Glutamatergic neuron (in vitro differentiated cells): ENCODE data around the gene DHX32. TPM values are rescaled to one million over a fixed set of nuclear protein-coding genes. Genes with fewer than 3 reads are reported as not detected.

ENCODE experiments used
- DNase-seq: peaks from one replicate; pipeline ENCODE4 v3.0.0; 2022
- H3K27ac Mint-ChIP-seq: one replicate; pipeline ENCODE4 v1.8.0; 2020; ENCODE audit warnings: mild to moderate bottlenecking, mixed read lengths, inconsistent platforms; ENCODE audit not compliant: unreplicated experiment
- H3K27me3 Mint-ChIP-seq: one replicate; pipeline ENCODE4 v1.8.0; 2020; ENCODE audit warnings: mild to moderate bottlenecking, moderate library complexity, mixed read lengths, inconsistent platforms; ENCODE audit not compliant: unreplicated experiment
- H3K36me3 Mint-ChIP-seq: one replicate; pipeline ENCODE4 v1.8.0; 2020; ENCODE audit warnings: mild to moderate bottlenecking, mixed read lengths, inconsistent platforms; ENCODE audit not compliant: unreplicated experiment
- H3K4me1 Mint-ChIP-seq: one replicate; pipeline ENCODE4 v1.8.0; 2020; ENCODE audit warnings: mild to moderate bottlenecking, low read depth, mixed read lengths, inconsistent platforms; ENCODE audit not compliant: unreplicated experiment
- H3K4me3 Mint-ChIP-seq: one replicate; pipeline ENCODE4 v1.8.0; 2020; ENCODE audit warnings: mild to moderate bottlenecking, mixed read lengths, inconsistent platforms; ENCODE audit not compliant: unreplicated experiment
- H3K9me3 Mint-ChIP-seq: one replicate; pipeline ENCODE4 v1.8.0; 2020; ENCODE audit warnings: mild to moderate bottlenecking, moderate library complexity, mixed read lengths, inconsistent platforms; ENCODE audit not compliant: unreplicated experiment
- total RNA-seq: library from RNA; stranded (reverse); fragmentation: NEBNext Ultra II Directional; extraction: Animal tissue kit (Norgen Biotek cat#: 25700); gene quantifications from one replicate; pipeline ENCODE4 v1.2.1, GENCODE V29; 2021; ENCODE audit not compliant: unreplicated experiment
- TF ChIP-seq, protein P1 (sequence below): fragments of 200-600 bp; sonication (generic); IDR thresholded peaks from one replicate; pipeline ENCODE4 v1.5.0; 2021; ENCODE audit not compliant: partially characterized antibody, unreplicated experiment

Gene DHX32
- total RNA-seq, 1 donor from 2014 or later = 11.3 TPM

DNA sequence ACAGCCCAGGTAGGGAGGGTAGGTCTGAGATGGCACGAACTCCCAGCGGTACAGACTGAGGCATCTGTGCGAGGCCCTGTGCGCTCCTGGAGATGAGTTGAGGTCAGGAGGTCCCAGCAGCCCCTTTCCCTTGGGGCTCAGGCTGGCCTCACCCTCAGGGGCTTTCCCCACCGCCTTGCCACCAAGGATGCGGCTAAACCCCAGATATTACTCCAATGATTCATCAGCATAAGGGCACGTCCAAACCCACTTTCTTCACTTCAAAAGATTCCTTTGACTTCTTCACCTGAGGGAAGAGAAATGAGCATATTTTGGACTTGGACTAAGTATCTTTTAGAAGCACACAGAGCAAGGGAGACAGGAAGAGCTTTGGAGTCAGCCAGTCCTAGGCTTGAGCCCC, 78.4 kb downstream of the DHX32 start:
- no peak for DNase-seq
- Mint-ChIP-seq H3K4me3 (no peak overlapping the region), H3K4me1 (peaks cover 5% of the 10 kb centered on the region), H3K9me3 (no peaks in the 10 kb centered on the region), H3K27me3 (peaks cover 1% of the 10 kb centered on the region), H3K36me3 (peaks cover 11% of the 10 kb centered on the region), H3K27ac (no peak overlapping the region)
- TF ChIP-seq, protein P1, sequence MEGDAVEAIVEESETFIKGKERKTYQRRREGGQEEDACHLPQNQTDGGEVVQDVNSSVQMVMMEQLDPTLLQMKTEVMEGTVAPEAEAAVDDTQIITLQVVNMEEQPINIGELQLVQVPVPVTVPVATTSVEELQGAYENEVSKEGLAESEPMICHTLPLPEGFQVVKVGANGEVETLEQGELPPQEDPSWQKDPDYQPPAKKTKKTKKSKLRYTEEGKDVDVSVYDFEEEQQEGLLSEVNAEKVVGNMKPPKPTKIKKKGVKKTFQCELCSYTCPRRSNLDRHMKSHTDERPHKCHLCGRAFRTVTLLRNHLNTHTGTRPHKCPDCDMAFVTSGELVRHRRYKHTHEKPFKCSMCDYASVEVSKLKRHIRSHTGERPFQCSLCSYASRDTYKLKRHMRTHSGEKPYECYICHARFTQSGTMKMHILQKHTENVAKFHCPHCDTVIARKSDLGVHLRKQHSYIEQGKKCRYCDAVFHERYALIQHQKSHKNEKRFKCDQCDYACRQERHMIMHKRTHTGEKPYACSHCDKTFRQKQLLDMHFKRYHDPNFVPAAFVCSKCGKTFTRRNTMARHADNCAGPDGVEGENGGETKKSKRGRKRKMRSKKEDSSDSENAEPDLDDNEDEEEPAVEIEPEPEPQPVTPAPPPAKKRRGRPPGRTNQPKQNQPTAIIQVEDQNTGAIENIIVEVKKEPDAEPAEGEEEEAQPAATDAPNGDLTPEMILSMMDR = no peak

DNA sequence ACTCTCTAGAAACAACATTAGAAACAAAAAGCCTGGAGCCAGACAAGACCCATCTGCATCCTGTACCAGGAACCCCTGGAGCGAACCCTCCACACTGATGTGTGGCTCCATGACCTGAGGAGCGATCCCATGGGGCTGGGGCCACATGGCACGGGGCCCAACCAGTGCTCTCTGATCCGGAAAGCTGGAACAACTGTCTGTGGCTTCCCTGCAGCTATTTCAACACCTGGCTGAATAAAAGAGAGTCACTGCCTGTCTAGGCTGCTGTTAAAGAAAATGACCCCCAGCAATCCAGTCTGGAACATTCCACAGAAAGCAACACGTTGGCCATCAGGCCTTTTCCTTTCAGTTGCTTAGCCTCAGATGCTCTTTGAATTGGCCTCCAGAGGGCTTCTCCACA, 79.0 kb downstream of the DHX32 start:
- H3K27ac Mint-ChIP-seq = no peak overlapping the region
- peaks cover 11% of the 10 kb centered on the region for H3K36me3 Mint-ChIP-seq
- TF ChIP-seq, protein P1 = no peak

DNA sequence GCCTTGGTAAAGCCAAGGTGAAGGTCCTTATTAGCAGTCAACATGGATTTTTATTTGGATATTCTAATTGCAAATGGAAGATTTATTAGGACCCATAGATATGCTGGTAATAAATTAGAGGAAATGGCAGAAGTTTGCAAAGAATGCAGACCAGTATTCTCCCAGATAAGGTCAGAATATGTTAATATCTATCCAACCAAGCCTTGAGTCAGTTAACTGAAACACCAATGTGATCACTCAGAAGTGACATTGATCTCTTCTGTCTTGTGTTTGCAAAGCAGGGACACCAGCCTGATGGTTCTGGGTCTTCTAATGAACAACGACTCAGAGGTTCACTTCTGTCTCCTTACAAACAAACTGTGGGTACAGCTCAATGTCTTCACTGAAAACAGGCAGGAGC, 79.5 kb downstream of the DHX32 start:
- Mint-ChIP-seq H3K27ac (no peak overlapping the region), H3K4me3 (no peak overlapping the region), H3K27me3 (peaks cover 1% of the 10 kb centered on the region), H3K4me1 (peaks cover 11% of the 10 kb centered on the region), H3K36me3 (peaks cover 11% of the 10 kb centered on the region), H3K9me3 (no peaks in the 10 kb centered on the region)
- no peak for DNase-seq
- TF ChIP-seq, protein P1 = no peak

More for the DNA sequence above, 79.0 kb downstream of the DHX32 start:
- H3K4me1 Mint-ChIP-seq = peaks cover 8% of the 10 kb centered on the region
- H3K4me3 Mint-ChIP-seq = no peak overlapping the region
- H3K9me3 Mint-ChIP-seq = no peaks in the 10 kb centered on the region
- H3K27me3 Mint-ChIP-seq = peaks cover 1% of the 10 kb centered on the region
- no peak for DNase-seq

DNA sequence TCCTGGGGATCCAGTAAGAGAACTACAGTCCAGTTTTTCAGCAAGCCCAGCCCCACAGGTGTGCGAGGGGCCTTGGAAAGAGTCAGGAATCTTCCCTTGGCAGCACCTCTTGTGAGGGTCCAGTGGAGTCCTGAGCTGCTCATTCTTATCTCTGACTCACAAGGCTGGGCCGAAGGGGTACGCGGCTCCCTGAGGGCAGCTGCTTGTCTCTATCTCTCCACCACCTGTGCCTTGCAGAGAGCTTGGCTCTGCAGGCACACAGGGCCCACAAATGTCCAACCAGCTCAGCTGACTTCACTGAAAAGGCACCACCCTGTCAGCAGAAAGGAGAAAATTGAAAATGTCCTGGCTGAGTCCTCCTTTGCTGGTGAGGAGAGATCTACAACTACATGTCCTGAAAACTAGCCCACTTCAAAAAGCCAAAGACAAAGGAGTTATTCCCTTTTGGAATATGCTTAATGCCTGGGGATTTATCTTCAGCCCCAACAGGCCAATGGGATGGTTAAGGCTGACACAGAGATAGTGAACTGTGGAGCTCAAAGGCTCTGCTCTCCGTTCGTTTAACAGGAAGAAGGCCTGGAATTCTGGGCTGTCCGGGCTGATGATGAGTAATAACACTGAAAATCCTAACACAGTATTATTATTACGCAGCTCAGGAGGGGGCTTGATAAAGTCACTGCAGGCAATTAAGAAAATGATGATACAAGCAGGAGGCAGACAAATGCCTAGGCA, 81.5 kb downstream of the DHX32 start:
- no peaks in the 10 kb centered on the region for H3K9me3 Mint-ChIP-seq
- DNase-seq = no peak
- peaks cover 11% of the 10 kb centered on the region for H3K36me3 Mint-ChIP-seq
- H3K27me3 Mint-ChIP-seq = no peaks in the 10 kb centered on the region
- no peak overlapping the region for H3K27ac Mint-ChIP-seq
- peaks cover 11% of the 10 kb centered on the region for H3K4me1 Mint-ChIP-seq
- no peak overlapping the region for H3K4me3 Mint-ChIP-seq
- TF ChIP-seq, protein P1 = no peak

DNA sequence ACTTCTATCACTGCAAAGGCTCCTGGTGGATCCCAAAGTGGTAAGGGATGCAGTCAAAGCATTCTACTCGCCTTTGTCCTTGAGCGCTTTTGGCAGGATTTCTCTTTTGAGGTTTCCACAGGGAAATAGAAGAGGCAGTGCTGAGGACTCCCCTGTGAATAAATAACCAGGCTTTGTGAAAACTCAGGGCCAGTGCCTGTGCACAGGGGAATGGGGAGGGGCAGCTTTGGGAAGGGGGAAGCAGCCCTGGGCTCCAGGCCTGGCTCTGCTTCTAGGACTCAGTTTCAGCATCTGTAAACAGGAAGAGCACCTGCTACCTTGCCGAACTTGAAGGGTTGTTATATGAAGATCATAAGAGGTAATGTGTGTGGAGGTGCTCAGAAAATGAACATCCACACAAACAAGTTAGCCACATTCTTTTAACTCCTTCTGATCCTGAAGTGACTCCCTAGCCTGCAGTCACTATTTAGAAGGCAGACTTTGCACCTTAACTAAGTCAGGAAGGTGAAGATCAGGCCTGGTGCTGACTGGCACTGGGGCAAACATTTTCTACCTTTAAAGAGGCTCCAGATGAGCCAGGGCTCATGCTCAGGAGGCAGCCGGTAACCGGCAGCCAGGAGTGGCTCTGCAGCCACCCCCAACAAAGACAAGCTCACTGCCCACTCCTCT, 83.0 kb downstream of the DHX32 start:
- Mint-ChIP-seq H3K36me3 (peaks cover 11% of the 10 kb centered on the region), H3K9me3 (no peaks in the 10 kb centered on the region), H3K4me1 (peaks cover 11% of the 10 kb centered on the region), H3K4me3 (no peak overlapping the region), H3K27ac (no peak overlapping the region), H3K27me3 (no peaks in the 10 kb centered on the region)
- TF ChIP-seq, protein P1 = no peak
- DNase-seq = no peak
